H1 (cell line): ENCODE data around the gene TRHDE. TPM values are rescaled to one million over a fixed set of nuclear protein-coding genes. Genes with fewer than 3 reads are reported as not detected.

Source experiments
- CTCF ChIA-PET: fragments of 300-600 bp; sonication (Branson Sonifier 250); formaldehyde crosslinking; loops from one replicate; lab custom pipeline; 2021; ENCODE audit not compliant: partially characterized antibody; lab: Charles Lee
- POLR2A ChIA-PET: fragments of 300-600 bp; sonication (Branson Sonifier 250); formaldehyde crosslinking; loops from one replicate; lab custom pipeline; 2021; ENCODE audit warnings: inconsistent platforms; ENCODE audit not compliant: partially characterized antibody; lab: Charles Lee
- DNase-seq, 2 experiments: peaks; one replicate each; pipeline versions ENCODE4 v3.0.0 to v3.0.0-alpha.2; 2010 to 2022; ENCODE audit warnings: low spot score in 2 of 2, low read depth in 1 of 2, mixed read lengths in 1 of 2
- FAIRE-seq: peaks from 2 replicates; lab custom pipeline; 2011; peaks lifted over from hg19 to GRCh38; lab: Jason Lieb, UNC
- H2AFZ ChIP-seq: 2 replicates; pipeline ENCODE4 v1.8.1; 2012; ENCODE audit warnings: low read length, inconsistent platforms
- H2AK5ac ChIP-seq: 2 replicates; pipeline ENCODE4 v1.6.1; 2013; ENCODE audit warnings: low read depth, low read length
- H2BK120ac ChIP-seq: replicated peaks from 2 replicates; pipeline ENCODE3; 2013; ENCODE audit warnings: low read depth, low read length, inconsistent platforms
- H2BK12ac ChIP-seq: 2 replicates; pipeline ENCODE4 v1.6.1; 2013; ENCODE audit warnings: low read depth, low read length
- H2BK15ac ChIP-seq: 2 replicates; pipeline ENCODE4 v1.6.1; 2013; ENCODE audit warnings: low read length
- H2BK20ac ChIP-seq: 2 replicates; pipeline ENCODE4 v1.6.1; 2013; ENCODE audit warnings: low read length
- H2BK5ac ChIP-seq: 2 replicates; pipeline ENCODE4 v1.6.1; 2013; ENCODE audit warnings: low read depth, low read length
- H3K14ac ChIP-seq: 2 replicates; pipeline ENCODE4 v1.6.1; 2013; ENCODE audit warnings: inconsistent platforms; ENCODE audit not compliant: insufficient read length
- H3K18ac ChIP-seq: 2 replicates; pipeline ENCODE4 v1.6.1; 2013; ENCODE audit warnings: low read length; ENCODE audit errors: extremely low read depth
- H3K23ac ChIP-seq: 2 replicates; pipeline ENCODE4 v1.6.1; 2013; ENCODE audit warnings: inconsistent platforms; ENCODE audit not compliant: insufficient read length
- H3K23me2 ChIP-seq: 2 replicates; pipeline ENCODE4 v1.6.1; 2013; ENCODE audit warnings: low read depth, low read length
- H3K27ac ChIP-seq: 2 replicates; pipeline ENCODE4 v1.6.1; 2011; ENCODE audit warnings: low read depth, low read length, inconsistent platforms
- H3K27me3 ChIP-seq, 4 experiments: replicated peaks in 1 of 4; 1 replicate in 1 of 4; 2 replicates in 3 of 4; pipeline versions ENCODE4 v1.6.1 to v1.8.1; 2011 to 2013; ENCODE audit warnings: low read length in 3 of 4, mild to moderate bottlenecking in 3 of 4, inconsistent platforms in 2 of 4, mixed read lengths in 2 of 4, moderate library complexity in 1 of 4; ENCODE audit not compliant: control insufficient read depth in 3 of 4, insufficient read depth in 3 of 4; ENCODE audit errors: extremely low read depth in 1 of 4
- H3K36me3 ChIP-seq, 4 experiments: 2 replicates each; pipeline versions ENCODE4 v1.6.1 to v1.8.1; 2011 to 2013; ENCODE audit warnings: mild to moderate bottlenecking in 4 of 4, low read length in 3 of 4, moderate library complexity in 2 of 4, control low read depth in 1 of 4, inconsistent platforms in 1 of 4; ENCODE audit not compliant: insufficient read depth in 4 of 4, control insufficient read depth in 2 of 4
- H3K4ac ChIP-seq: replicated peaks from 2 replicates; pipeline ENCODE3; 2013; ENCODE audit warnings: low read length, low read depth, mixed read lengths, inconsistent platforms; ENCODE audit not compliant: insufficient read length
- H3K4me1 ChIP-seq, 4 experiments: replicated peaks in 1 of 4; 1 replicate in 1 of 4; 2 replicates in 3 of 4; pipeline versions ENCODE4 v1.6.1 to v1.8.1; 2011 to 2013; ENCODE audit warnings: low read length in 3 of 4, inconsistent platforms in 2 of 4, mixed read lengths in 1 of 4; ENCODE audit not compliant: insufficient read depth in 4 of 4, control insufficient read depth in 3 of 4
- H3K4me2 ChIP-seq, 2 experiments: 2 replicates each; pipeline versions ENCODE4 v1.6.1 to v1.8.1; 2011 to 2013; ENCODE audit warnings: low read depth in 2 of 2, low read length in 2 of 2, control low read depth in 1 of 2, inconsistent platforms in 1 of 2, mild to moderate bottlenecking in 1 of 2; ENCODE audit not compliant: insufficient read depth in 1 of 2
- H3K4me3 ChIP-seq, 4 experiments: fragments of 200-600, 300-600 bp in 1 of 4; sonication (generic), shearing (Covaris generic), sonication (Bioruptor Twin) in 1 of 4; 2 replicates each; pipeline versions ENCODE4 v1.5.1 to v1.8.1; 2011 to 2016; ENCODE audit warnings: low read length in 4 of 4, low read depth in 3 of 4, control low read depth in 2 of 4, inconsistent platforms in 2 of 4, mild to moderate bottlenecking in 2 of 4, mixed read lengths in 1 of 4, moderate library complexity in 1 of 4; ENCODE audit not compliant: insufficient read depth in 2 of 4; ENCODE audit errors: extremely low read depth in 1 of 4
- H3K56ac ChIP-seq: replicated peaks from 2 replicates; pipeline ENCODE3; 2013; ENCODE audit warnings: low read depth, mild to moderate bottlenecking, mixed read lengths, low read length, inconsistent platforms; ENCODE audit not compliant: insufficient read length
- H3K79me1 ChIP-seq: 2 replicates; pipeline ENCODE4 v1.6.1; 2013; ENCODE audit warnings: low read depth, low read length, control low read depth
- H3K79me2 ChIP-seq, 2 experiments: 2 replicates each; pipeline versions ENCODE4 v1.6.1 to v1.8.1; 2012 to 2013; ENCODE audit warnings: low read length in 2 of 2, mild to moderate bottlenecking in 2 of 2, inconsistent platforms in 1 of 2; ENCODE audit not compliant: insufficient read depth in 2 of 2, control insufficient read depth in 1 of 2
- H3K9ac ChIP-seq, 4 experiments: replicated peaks in 1 of 4; 1 replicate in 1 of 4; 2 replicates in 3 of 4; pipeline versions ENCODE4 v1.6.1 to v1.8.1; 2011 to 2013; ENCODE audit warnings: low read depth in 3 of 4, low read length in 3 of 4, control low read depth in 2 of 4, mild to moderate bottlenecking in 2 of 4, moderate library complexity in 2 of 4, inconsistent platforms in 1 of 4; ENCODE audit errors: extremely low read depth in 1 of 4
- H3K9me3 ChIP-seq, 2 experiments: 2 replicates each; pipeline versions ENCODE4 v1.6.1 to v1.8.1; 2012 to 2013; ENCODE audit warnings: mild to moderate bottlenecking in 2 of 2, moderate library complexity in 2 of 2, control low read depth in 1 of 2, inconsistent platforms in 1 of 2, low read depth in 1 of 2, low read length in 1 of 2, mixed read lengths in 1 of 2; ENCODE audit not compliant: insufficient read depth in 2 of 2
- H4K20me1 ChIP-seq, 2 experiments: replicated peaks in 1 of 2; 2 replicates each; pipeline versions ENCODE3 to v1.8.1; 2011 to 2013; ENCODE audit warnings: inconsistent platforms in 2 of 2, low read length in 2 of 2, mild to moderate bottlenecking in 1 of 2; ENCODE audit not compliant: insufficient read depth in 2 of 2, control insufficient read depth in 1 of 2
- H4K5ac ChIP-seq: 2 replicates; pipeline ENCODE4 v1.6.1; 2013; ENCODE audit warnings: low read length, low read depth, mixed read lengths, inconsistent platforms; ENCODE audit not compliant: insufficient read length
- H4K8ac ChIP-seq: 2 replicates; pipeline ENCODE4 v1.8.0; 2013; ENCODE audit warnings: mild to moderate bottlenecking, moderate library complexity, low read length, inconsistent platforms; ENCODE audit not compliant: insufficient read depth; ENCODE audit errors: extremely low read depth
- H4K91ac ChIP-seq: replicated peaks from 2 replicates; pipeline ENCODE3; 2013; ENCODE audit warnings: low read length, mixed read lengths, inconsistent platforms; ENCODE audit not compliant: insufficient read length
- CREB1 ChIP-seq: IDR thresholded peaks from 2 replicates; pipeline ENCODE4 v1.6.1; 2012; ENCODE audit warnings: inconsistent platforms
- FOSL1 ChIP-seq: IDR thresholded peaks from 2 replicates; pipeline ENCODE4 v1.6.1; 2011; ENCODE audit warnings: mild to moderate bottlenecking, low read depth, low read length, moderate library complexity; ENCODE audit not compliant: insufficient read depth
- GTF2F1 ChIP-seq: IDR thresholded peaks from 2 replicates; pipeline ENCODE4 v1.6.1; 2012; ENCODE audit warnings: low read depth, low read length, improper control_type of control experiment, borderline replicate concordance
- HDAC2 ChIP-seq, 2 experiments: fragments of 300-600 bp in 1 of 2; sonication (generic) in 1 of 2; IDR thresholded peaks; 2 replicates each; pipeline ENCODE4 v1.6.1; 2011 to 2012; ENCODE audit warnings: low read depth in 2 of 2, low read length in 2 of 2, mild to moderate bottlenecking in 2 of 2, moderate library complexity in 2 of 2, borderline replicate concordance in 1 of 2, inconsistent platforms in 1 of 2
- JUN ChIP-seq: IDR thresholded peaks from 2 replicates; pipeline ENCODE4 v1.6.1; 2011; ENCODE audit warnings: low read depth, mild to moderate bottlenecking, improper control_type of control experiment, low read length
- POLR2A ChIP-seq, 2 experiments: IDR thresholded peaks; 1 replicate in 1 of 2; 2 replicates in 1 of 2; pipeline ENCODE4 v1.6.1; 2011; ENCODE audit warnings: low read depth in 2 of 2, low read length in 2 of 2, mild to moderate bottlenecking in 2 of 2; ENCODE audit errors: control extremely low read depth in 1 of 2
- POLR2AphosphoS5 ChIP-seq: IDR thresholded peaks from 2 replicates; pipeline ENCODE4 v1.6.1; 2011; ENCODE audit warnings: low read depth, low read length
- RBBP5 ChIP-seq: IDR thresholded peaks from 2 replicates; pipeline ENCODE4 v1.7.1; 2012; ENCODE audit warnings: low read depth, mild to moderate bottlenecking, inconsistent platforms, low read length, moderate library complexity, borderline replicate concordance
- RNF2 ChIP-seq: fragments of 200-900, 300-1000 bp; sonication (generic); IDR thresholded peaks from 2 replicates; pipeline ENCODE4 v1.7.1; 2016; ENCODE audit warnings: borderline replicate concordance, low read depth, mild to moderate bottlenecking, antibody characterized with exemption, low read length; ENCODE audit not compliant: poor library complexity, severe bottlenecking; ENCODE audit errors: missing control alignments
- SRF ChIP-seq: IDR thresholded peaks from 2 replicates; pipeline ENCODE4 v1.6.1; 2011; ENCODE audit warnings: mild to moderate bottlenecking, low read depth, low read length, moderate library complexity
- SUZ12 ChIP-seq: fragments of 200-600 bp; sonication (generic); IDR thresholded peaks from 2 replicates; pipeline ENCODE4 v1.6.1; 2012; ENCODE audit warnings: mild to moderate bottlenecking, inconsistent platforms, low read length, moderate library complexity, mixed read lengths
- TCF12 ChIP-seq: IDR thresholded peaks from 2 replicates; pipeline ENCODE4 v1.6.1; 2011; ENCODE audit warnings: low read depth, mild to moderate bottlenecking, low read length
- WGBS, 2 experiments: shearing (Covaris generic) in 1 of 2; methylation state at CpG; one replicate each; pipeline versions ENCODE4 v1.1.6 to v1.1.7; 2013 to 2015; ENCODE audit warnings: low lambda C conversion rate in 2 of 2, mixed read lengths in 2 of 2, inconsistent platforms in 1 of 2, low coverage in 1 of 2, missing lambda C conversion rate in 1 of 2; ENCODE audit not compliant: insufficient replicate concordance in 2 of 2, insufficient coverage in 1 of 2, insufficient read length in 1 of 2; ENCODE audit errors: extremely low coverage in 1 of 2, missing lambda C conversion rate in 1 of 2; 5-methylcytosine and 5-hydroxymethylcytosine counted together
- polyA plus RNA-seq, 7 experiments: library from polyadenylated mRNA; depleted of rRNA in 3 of 7; stranded (reverse) in 5 of 7; unstranded in 2 of 7; fragments of >200 nt in 5 of 7; fragments of 200-250 nt in 2 of 7; gene quantifications; 1 replicate in 5 of 7; 2 replicates in 1 of 7; 4 replicates in 1 of 7; pipeline versions ENCODE4 v1.2.1 to v1.2.3, GENCODE V29; 2011 to 2013; ENCODE audit warnings: missing spikeins in 2 of 7, mixed read lengths in 2 of 7
- total RNA-seq: library from RNA; stranded (reverse); fragmentation: NEBNext Ultra II Directional; extraction: Animal tissue kit (Norgen Biotek cat#: 25700); gene quantifications from 2 replicates; pipeline ENCODE4 v1.2.1, GENCODE V29; 2021

The TRHDE gene
- total and polyA plus RNA-seq, 2 of the 8 experiments (the other 6 are each of a cell fraction or from before 2014, with no cell fraction given) = 1.3 to 5.0 TPM

DNA sequence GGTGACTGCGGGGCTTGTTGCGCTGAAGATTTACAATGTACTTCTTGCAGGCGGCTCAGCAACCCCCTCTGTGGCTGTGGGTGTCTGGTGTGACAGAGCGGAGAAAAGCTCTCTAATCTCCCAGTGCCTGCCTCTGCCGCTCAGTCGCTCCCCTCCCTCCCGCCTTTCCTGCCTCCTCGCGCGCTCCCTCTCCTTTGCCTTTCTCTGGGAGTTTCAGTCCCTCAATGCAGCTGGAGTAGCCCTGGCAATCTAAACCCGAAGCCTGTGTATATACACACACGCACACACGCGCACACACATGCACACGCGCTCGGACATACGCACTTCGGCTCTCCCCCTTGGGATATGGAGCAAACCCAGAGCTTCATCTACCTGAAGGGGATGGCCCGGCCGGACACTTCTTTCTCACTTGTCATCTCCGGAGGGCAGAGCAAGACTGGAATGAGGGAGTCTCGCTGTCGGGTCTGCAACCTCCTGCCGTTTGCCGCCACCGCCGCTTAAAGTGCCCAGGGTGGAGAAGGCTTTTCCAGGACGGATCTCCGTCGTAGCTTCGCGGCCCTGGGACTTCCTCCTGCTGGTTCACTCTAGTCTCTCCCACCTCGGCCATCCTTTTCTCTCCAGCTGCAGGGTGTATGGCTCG lies 599 bp upstream of the TRHDE start:
- Histone ChIP-seq H3K36me3 (no peaks in the 10 kb centered on the region), H3K79me1 (no peaks in the 10 kb centered on the region), H2AFZ (peak overlapping the region; percentile 97), H3K27ac (no peak overlapping the region), H3K4me3 (peak overlapping the region; percentile 34 to 91 (median 85)), H2BK20ac (0 out of 2 replicates have a peak overlapping the region, but pooled peaks have one; percentile 25), H4K8ac (peak overlapping the region; percentile 80), H3K18ac (peak overlapping the region; percentile 26), H3K9ac (peak overlapping the region in 3 of 4 experiments; percentile 31 to 55 (median 50); a peak in 6 of 7 replicates), H2BK15ac (peak overlapping the region; percentile 75; the same call in 1 of the 2 replicates), H3K4me2 (peak overlapping the region; percentile 87 to 99), H3K79me2 (no peaks in the 10 kb centered on the region), H4K20me1 (no peaks in the 10 kb centered on the region), H4K91ac (no peak overlapping the region), H3K4me1 (peaks cover 0 to 8% (median 1%) of the 10 kb centered on the region in 4 experiments; a peak in 4 of 7 replicates), H3K9me3 (no peaks in the 10 kb centered on the region), H2BK120ac (no peak overlapping the region), H3K14ac (no peak overlapping the region), H3K23ac (no peak overlapping the region), H2AK5ac (no peak overlapping the region), H3K4ac (no peak overlapping the region), H3K23me2 (peaks cover 18% of the 10 kb centered on the region), H3K27me3 (peaks cover 11 to 35% (median 27%) of the 10 kb centered on the region in 4 experiments), H2BK5ac (peak overlapping the region; percentile 40; the same call in 1 of the 2 replicates), H4K5ac (no peak overlapping the region), H2BK12ac (peak overlapping the region; percentile 91; the same call in 1 of the 2 replicates), H3K56ac (peak overlapping the region; percentile 22)
- CTCF ChIA-PET = interaction anchor here (0.7 to 2.5 kb wide), 8 partner anchors 9 to 321 kb away, joined by 3 to 14 read pairs (median 4); no protein-coding TSS in a partner anchor
- FAIRE-seq (no peak), DNase-seq (peak in 1 of 2 experiments; percentile 75)
- WGBS, 2 experiments = 1% methylated on average over 35 of the region's 35 CpGs; no CpG with 5 or more reads in 1 of the 2 experiments
- POLR2A ChIA-PET = interaction anchor here (0.6 to 1.5 kb wide), 2 partner anchors 9 to 24 kb away, joined by 3 to 5 read pairs; no protein-coding TSS in a partner anchor
- peak; percentile 38 for TF ChIP-seq RNF2
- peak in 1 of 2 experiments; percentile 40; a peak in 1 of 3 replicates for TF ChIP-seq POLR2A (IDR thresholded peaks at IDR 0.05; ENCODE audit: control extremely low read depth in 1 of 2, low read depth in 2 of 2, low read length in 2 of 2)
- TF ChIP-seq JUN = no peak
- peak; percentile 96 for TF ChIP-seq RBBP5
- TF ChIP-seq FOSL1 = no peak
- TF ChIP-seq TCF12 = no peak
- peak in 1 of 2 experiments; percentile 81; a peak in 1 of 4 replicates for TF ChIP-seq HDAC2 (IDR thresholded peaks at IDR 0.05; ENCODE audit: borderline replicate concordance in 1 of 2, low read depth in 2 of 2, low read length in 2 of 2)
- no peak for TF ChIP-seq POLR2AphosphoS5
- peak; percentile 69; the same call in 1 of the 2 replicates for TF ChIP-seq SUZ12
- TF ChIP-seq SRF = no peak
- TF ChIP-seq GTF2F1 = no peak
- TF ChIP-seq CREB1 = peak; percentile 5; the same call in 1 of the 2 replicates
